ENCODE data around the gene PIGH. TPM values are rescaled to one million over a fixed set of nuclear protein-coding genes. Genes with fewer than 3 reads are reported as not detected.

Gene PIGH
- total RNA-seq (ENCODE audit: low replicate concordance), result 15.8 and 20.4 TPM in 2 replicates

DNA sequence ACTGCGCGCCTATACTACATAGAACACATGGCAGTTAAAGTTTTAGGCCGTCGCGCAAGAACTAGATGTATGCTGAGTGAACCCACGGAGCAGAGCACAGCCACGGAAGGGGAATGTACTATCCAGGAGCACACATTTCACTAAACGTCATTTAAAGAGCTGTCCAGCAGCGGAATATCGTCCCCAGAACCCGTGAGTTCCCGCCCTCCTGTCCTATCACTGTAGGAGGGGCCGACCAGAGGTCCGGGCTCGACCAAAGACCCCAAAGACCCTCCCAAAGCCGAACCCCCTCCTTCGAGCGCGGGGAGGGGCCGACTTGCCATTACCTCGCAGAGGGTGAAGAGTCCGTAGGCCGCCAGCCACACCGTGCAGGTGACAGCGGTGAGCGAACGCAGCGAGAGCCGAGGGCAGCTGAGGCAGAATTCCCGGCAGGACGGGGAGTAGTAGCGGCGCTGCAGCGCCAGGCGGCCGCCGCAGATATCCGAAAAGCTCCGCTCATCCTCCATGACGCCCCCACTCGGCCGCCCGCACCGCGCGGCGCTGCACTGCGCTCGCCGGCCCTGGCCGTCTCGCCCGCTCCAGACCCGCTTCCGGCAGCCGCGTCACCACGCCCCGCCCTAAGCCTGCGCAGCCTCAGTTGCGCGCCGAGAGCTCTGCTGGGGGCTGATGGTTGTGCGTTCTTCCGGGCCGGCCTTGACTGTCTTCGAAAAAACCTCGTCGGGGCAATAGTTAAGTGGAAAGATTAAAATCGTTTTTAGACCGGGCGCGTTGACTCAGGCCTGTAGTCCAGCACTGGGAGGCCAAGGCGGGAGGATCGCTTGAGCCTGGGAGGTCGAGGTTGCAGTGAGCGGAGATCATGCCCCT is at the start of gene PIGH:
Gene PIGH (minus strand): TSS at position 571 of the 864 bp plus-strand sequence. CDS start 65 bp downstream, at position 506.
- H3K4me1 ChIP-seq, result peaks cover 8% of the 10 kb centered on the region
- H3K4me3 ChIP-seq, result peak within 1 kb of the TSS; percentile 82
- H3K9me3 ChIP-seq (ENCODE audit: low read depth), result no peaks in the 10 kb centered on the region
- peak; percentile 95 for DNase-seq (ENCODE audit: low spot score)
- Mint-ChIP-seq H3K4me1 (peaks cover 13% of the 10 kb centered on the region), H3K4me3 (peak within 1 kb of the TSS; percentile 98), H3K36me3 (no peaks in the 10 kb centered on the region), H3K9me3 (peaks cover 2% of the 10 kb centered on the region), H3K27ac (peak within 1 kb of the TSS; percentile 92), H3K27me3 (ENCODE audit: insufficient read depth, low read depth) (peaks cover 2% of the 10 kb centered on the region)
- H3K4me2 ChIP-seq, result peak within 1 kb of the TSS; percentile 84
- peaks cover 5% of the 10 kb centered on the region for H4K20me1 ChIP-seq (ENCODE audit: low read depth)
- no peak within 1 kb of the TSS for H3K9ac ChIP-seq
- peaks cover 24% of the 10 kb centered on the region for H3K27me3 ChIP-seq
- peaks cover 21% of the 10 kb centered on the region for H3F3A ChIP-seq (ENCODE audit: low read depth)
- TF ChIP-seq CTCF (IDR thresholded peaks at IDR 0.05) (peak; percentile 73), EZH2phosphoT487 (IDR thresholded peaks at IDR 0.05) (no peak)
- H2AFZ ChIP-seq (replicated peaks), result peak within 1 kb of the TSS; percentile 98
- no peaks in the 10 kb centered on the region for H3K79me2 ChIP-seq (ENCODE audit: low read depth)
- H3K27ac ChIP-seq, result no peak within 1 kb of the TSS
- no peaks in the 10 kb centered on the region for H3K36me3 ChIP-seq

DNA sequence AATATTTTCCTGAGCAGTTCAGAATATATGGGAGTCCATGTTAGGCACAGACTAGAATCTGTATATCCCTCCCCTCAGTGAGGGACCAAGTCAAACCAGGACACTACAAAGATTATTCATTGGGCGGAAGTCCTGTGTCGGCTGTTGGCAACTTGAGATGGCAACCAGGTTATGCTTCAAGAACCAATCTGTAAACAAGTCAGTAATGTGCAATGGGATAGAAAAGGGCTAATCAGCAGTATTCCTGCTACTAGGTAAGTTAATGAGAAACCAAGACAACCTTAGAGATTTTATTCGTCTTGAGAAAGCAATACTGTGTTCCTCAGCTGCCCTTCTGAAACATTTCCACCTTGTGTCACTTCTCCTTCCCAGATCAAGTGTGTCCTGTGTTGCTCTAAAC is 46.1 kb upstream of the PIGH start:
- Mint-ChIP-seq H3K27ac (no peak overlapping the region), H3K9me3 (no peaks in the 10 kb centered on the region), H3K27me3 (ENCODE audit: insufficient read depth, low read depth) (peaks cover 2% of the 10 kb centered on the region), H3K36me3 (peaks cover 30% of the 10 kb centered on the region), H3K4me1 (no peaks in the 10 kb centered on the region), H3K4me3 (no peak overlapping the region)
- peaks cover 7% of the 10 kb centered on the region for H3K36me3 ChIP-seq
- H4K20me1 ChIP-seq (ENCODE audit: low read depth), result peaks cover 2% of the 10 kb centered on the region
- no peak overlapping the region for H2AFZ ChIP-seq (replicated peaks)
- no peak for DNase-seq (ENCODE audit: low spot score)
- no peak overlapping the region for H3K9ac ChIP-seq
- no peaks in the 10 kb centered on the region for H3F3A ChIP-seq (ENCODE audit: low read depth)
- no peaks in the 10 kb centered on the region for H3K27me3 ChIP-seq
- H3K4me2 ChIP-seq, result no peak overlapping the region
- no peaks in the 10 kb centered on the region for H3K9me3 ChIP-seq (ENCODE audit: low read depth)
- no peaks in the 10 kb centered on the region for H3K4me1 ChIP-seq
- H3K4me3 ChIP-seq, result no peak overlapping the region
- H3K27ac ChIP-seq, result no peak overlapping the region
- TF ChIP-seq EZH2phosphoT487 (IDR thresholded peaks at IDR 0.05) (no peak), EZH2 (IDR thresholded peaks at IDR 0.05) (no peak), CTCF (IDR thresholded peaks at IDR 0.05) (no peak)
- H3K79me2 ChIP-seq (ENCODE audit: low read depth), result peaks cover 5% of the 10 kb centered on the region

GRCh38 chr14:67645414-67645813 is 45.3 kb upstream of the PIGH start:
- no peaks in the 10 kb centered on the region for H3K27me3 ChIP-seq
- no peaks in the 10 kb centered on the region for H3F3A ChIP-seq (ENCODE audit: low read depth)
- Mint-ChIP-seq H3K4me3 (no peak overlapping the region), H3K27me3 (ENCODE audit: insufficient read depth, low read depth) (peaks cover 2% of the 10 kb centered on the region), H3K9me3 (no peaks in the 10 kb centered on the region), H3K36me3 (peaks cover 26% of the 10 kb centered on the region), H3K4me1 (no peaks in the 10 kb centered on the region), H3K27ac (no peak overlapping the region)
- H3K4me1 ChIP-seq, result no peaks in the 10 kb centered on the region
- H3K79me2 ChIP-seq (ENCODE audit: low read depth), result peaks cover 5% of the 10 kb centered on the region
- no peak overlapping the region for H3K4me3 ChIP-seq
- H3K9ac ChIP-seq, result no peak overlapping the region
- no peak overlapping the region for H3K27ac ChIP-seq
- H3K36me3 ChIP-seq, result peaks cover 7% of the 10 kb centered on the region
- H3K4me2 ChIP-seq, result no peak overlapping the region
- H2AFZ ChIP-seq (replicated peaks), result no peak overlapping the region
- peaks cover 2% of the 10 kb centered on the region for H4K20me1 ChIP-seq (ENCODE audit: low read depth)
- no peak for DNase-seq (ENCODE audit: low spot score)
- no peak for TF ChIP-seq CTCF (IDR thresholded peaks at IDR 0.05)
- TF ChIP-seq EZH2 (IDR thresholded peaks at IDR 0.05), result no peak
- TF ChIP-seq EZH2phosphoT487 (IDR thresholded peaks at IDR 0.05), result no peak
- no peaks in the 10 kb centered on the region for H3K9me3 ChIP-seq (ENCODE audit: low read depth)

Data from neural progenitor cell (in vitro differentiated cells).